Left renal pelvis (tissue), 4 donors: ENCODE results near the gene SCRN3. TPM values are rescaled to one million over a fixed set of nuclear protein-coding genes. Genes with fewer than 3 reads are reported as not detected.
"Not testable (repeated sequence)": the region's sequence is repeated elsewhere in the genome, so short reads cannot be mapped to it uniquely, and the experiment has no call there.

Experiments
- DNase-seq, 4 donors: peaks; one replicate each; pipeline ENCODE4 v3.0.0-alpha.2; 2013; ENCODE audit warnings: low read depth in 4 of 4, low spot score in 3 of 4
- polyA plus RNA-seq, 4 donors: library from polyadenylated mRNA; unstranded; fragments of 120-200 nt; gene quantifications; one replicate each; pipeline ENCODE4 v1.2.1, GENCODE V29; 2013; ENCODE audit not compliant: insufficient read length in 4 of 4

SCRN3 gene
- polyA plus RNA-seq, 4 donors, result 26.8 to 32.8 (median 28.7) TPM

DNA sequence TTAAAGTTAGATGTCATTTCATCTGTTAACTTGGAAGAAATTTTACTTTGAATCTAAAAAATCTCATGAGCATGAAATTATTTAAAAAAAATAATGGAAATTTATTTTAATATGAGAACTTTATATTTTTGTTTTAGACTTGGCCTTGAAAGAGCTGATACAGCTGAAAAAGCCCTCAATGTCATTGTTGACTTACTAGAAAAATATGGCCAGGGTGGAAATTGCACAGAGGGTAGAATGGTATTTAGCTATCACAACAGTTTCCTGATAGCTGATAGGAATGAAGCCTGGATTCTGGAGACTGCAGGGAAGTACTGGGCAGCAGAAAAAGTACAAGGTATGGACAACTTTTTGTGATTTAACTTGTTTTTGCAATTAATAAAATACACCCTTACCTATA lies 5.3 kb downstream of the SCRN3 start:
- DNase-seq, result no peak

DNA sequence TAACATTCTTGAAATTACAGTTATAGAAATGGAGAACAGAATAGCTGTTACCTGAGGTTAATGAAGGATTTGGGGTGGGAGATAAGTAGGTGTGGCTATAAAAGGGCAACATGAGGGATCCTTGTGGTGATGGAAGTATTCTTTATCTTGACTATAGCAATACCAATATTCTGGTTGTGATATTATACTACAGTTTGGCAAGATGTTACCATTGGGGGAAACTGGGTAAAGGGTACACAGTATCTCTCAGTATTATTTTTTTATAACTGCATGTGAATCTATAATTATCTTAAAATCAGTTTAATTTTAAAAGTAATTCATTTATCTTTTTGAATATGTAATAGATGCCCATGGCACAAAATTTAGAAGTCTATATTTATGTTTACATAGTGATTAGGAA lies 8.1 kb downstream of the SCRN3 start:
- no peak for DNase-seq

DNA sequence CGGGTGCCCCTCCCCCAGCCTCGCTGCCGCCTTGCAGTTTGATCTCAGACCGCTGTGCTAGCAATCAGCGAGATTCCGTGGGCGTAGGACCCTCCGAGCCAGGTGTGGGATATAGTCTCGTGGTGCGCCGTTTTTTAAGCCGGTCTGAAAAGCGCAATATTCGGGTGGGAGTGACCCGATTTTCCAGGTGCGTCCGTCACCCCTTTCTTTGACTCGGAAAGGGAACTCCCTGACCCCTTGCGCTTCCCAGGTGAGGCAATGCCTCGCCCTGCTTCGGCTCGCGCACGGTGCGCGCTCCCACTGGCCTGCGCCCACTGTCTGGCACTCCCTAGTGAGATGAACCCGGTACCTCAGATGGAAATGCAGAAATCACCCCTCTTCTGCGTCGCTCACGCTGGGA lies 14.5 kb downstream of the SCRN3 start:
- not testable (repeated sequence) for DNase-seq

DNA sequence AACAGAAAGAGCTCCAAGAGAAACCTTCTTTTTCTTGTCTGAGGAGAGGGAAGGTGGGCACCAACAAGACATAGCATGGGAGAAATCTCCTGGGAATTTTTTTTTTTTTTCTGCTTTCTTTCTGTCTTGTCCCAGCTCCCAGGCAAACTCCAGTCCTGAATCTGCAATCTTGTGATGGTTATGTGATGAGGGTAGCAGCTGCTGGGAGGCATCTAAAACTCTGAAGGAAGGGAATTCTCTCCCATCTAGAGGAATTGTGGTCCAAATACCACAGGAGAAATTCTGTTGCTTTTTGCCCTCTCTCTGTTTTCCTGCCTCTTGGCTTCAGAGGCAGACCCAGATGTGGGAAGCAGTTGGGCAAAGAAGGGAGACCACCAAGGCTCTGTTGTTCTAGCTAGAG lies 16.7 kb downstream of the SCRN3 start:
- no peak for DNase-seq

DNA sequence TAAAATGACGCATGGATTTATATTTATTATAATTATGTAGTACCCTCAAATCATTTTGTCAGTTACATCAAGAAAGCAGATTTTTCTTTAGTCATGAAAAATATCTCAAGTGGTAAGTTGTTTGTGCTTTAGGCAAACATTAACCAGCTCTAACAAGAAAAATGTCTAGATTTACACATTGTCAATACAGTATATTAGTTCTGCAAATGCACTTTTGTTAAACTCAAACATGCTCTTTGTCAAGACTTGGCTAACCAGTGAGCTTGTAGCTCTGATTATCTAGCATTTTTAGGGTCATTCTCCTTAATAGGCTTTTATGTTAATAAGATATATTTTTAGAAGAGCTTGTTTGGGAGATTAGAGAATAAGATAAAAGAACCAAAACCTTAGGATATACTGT lies 32.7 kb downstream of the SCRN3 start:
- DNase-seq, result no peak

DNA sequence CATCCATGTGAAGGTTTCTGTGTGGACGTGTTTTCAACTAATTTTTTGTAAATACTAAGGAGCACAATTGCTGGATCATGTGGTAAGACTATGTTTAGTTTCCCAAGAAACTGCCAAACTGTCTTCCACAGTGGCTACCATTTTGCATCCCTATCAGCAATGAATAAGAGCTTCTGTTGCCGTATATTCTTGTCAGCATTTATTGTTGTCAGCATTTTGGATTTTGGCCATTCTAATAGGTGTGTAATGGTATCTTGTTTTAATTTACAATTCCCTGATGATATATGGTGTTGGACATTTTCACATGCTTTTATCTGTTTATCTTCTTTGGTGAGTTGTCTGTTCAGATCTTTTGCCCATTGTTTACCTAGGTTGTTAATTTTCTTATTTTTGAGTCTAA lies 34.5 kb downstream of the SCRN3 start:
- DNase-seq, result no peak

DNA sequence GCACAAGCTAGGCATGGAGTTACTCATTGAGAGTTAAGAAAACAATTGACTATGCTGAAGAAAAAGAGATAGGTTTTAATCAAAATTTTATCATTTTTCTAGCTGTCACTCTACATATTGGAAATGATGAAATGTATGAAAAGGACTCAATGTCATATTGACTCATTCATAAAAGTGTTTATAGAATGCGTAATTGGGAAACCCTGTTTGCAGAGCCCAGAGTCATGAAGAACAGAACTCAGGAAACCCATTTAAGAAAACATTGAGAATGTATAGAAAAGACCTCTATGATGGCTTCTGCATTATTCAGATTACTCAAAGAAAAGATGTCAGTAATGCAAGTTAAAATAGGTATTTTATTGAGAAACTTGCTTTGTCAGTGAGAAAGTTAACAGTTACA lies 36.4 kb downstream of the SCRN3 start:
- no peak for DNase-seq

DNA sequence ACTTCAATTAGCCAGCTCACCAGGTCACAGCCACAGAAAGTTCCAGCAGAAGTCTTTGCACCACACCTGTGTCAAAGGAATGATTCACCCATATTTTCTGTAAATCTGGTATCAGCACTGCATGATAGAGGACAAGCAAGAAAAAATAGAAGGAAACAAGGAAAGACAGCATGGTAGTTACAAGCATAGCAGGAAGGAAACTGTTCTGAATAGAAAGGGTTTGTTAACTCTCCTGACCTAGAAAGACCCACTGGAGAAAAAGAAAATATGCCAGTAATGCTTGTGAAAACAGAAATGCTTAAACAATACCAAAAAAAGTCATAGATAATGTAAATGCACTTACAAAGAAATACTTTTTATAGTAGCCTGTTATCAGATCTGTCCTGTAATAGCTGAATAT lies 40.8 kb downstream of the SCRN3 start:
- no peak for DNase-seq

DNA sequence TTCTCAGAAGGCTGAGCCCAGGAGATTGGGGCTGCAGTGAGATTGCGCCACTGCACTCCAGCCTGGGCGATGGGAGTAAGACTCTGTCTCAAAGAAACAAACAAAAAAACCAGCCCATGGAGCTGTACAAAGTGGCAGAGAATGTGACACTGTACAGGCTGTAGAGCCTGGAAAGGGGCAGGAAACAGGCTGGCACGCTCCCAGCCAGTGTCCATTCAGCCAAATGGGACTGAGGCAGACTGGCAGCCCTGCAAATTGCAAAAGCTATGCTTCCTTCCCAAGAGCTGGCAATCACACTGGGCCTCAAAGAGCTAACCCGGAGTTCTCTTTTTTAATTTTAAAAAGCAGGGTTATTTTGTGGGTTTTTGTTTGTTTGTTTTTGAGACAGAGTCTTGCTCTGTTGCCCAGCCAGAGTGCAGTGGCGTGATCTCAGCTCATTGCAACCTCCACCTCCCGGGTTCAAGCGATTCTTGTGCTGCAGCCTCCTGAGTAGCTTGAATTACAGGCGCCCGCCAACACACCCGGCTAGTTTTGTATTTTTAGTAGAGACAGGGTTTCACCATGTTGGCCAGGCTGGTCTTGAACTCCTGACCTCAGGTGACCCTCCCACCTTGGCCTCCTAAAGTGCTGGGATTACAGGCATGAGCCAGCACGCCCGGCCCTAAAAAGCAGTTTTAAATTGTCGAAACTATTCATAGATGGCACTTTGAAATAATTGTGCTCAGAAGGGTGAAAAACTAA lies 42.8 kb downstream of the SCRN3 start:
- DNase-seq, result no peak

DNA sequence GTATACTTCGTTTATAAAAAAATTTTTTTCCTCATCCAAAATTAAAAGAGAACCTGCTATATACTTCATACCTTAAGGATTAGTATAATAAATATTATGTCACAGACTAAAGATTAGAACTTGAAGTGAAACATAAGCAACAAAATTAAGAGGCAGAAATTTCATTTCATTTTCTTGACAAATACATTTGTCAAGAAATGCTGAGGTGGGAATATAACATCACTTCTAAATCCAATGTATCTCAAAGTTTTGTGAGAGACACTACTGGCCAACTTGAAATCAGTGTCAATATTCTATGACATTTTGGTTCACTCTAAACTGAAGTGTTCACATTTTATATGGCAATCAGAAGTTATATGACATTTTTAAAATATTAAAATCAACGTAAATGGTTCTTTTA lies 43.8 kb downstream of the SCRN3 start:
- DNase-seq, result no peak

DNA sequence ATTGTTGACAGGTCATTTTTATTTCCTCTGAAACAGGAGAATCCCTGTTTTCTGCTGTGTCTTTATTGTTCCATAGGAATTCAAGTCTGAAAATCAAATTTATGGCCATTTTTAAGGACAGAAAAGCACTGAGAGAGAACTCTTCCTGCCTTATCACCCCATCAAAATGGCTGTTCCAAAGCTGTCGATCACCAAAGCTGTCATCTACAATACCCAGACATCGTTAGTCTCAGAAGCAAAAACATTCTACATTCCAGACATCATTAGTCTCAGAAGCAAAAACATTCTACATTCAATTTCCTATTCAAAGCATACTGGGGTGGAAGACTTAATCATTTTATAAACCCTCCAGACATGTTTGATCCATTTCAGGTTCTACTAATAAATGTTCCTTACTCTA lies 44.4 kb downstream of the SCRN3 start:
- no peak for DNase-seq

DNA sequence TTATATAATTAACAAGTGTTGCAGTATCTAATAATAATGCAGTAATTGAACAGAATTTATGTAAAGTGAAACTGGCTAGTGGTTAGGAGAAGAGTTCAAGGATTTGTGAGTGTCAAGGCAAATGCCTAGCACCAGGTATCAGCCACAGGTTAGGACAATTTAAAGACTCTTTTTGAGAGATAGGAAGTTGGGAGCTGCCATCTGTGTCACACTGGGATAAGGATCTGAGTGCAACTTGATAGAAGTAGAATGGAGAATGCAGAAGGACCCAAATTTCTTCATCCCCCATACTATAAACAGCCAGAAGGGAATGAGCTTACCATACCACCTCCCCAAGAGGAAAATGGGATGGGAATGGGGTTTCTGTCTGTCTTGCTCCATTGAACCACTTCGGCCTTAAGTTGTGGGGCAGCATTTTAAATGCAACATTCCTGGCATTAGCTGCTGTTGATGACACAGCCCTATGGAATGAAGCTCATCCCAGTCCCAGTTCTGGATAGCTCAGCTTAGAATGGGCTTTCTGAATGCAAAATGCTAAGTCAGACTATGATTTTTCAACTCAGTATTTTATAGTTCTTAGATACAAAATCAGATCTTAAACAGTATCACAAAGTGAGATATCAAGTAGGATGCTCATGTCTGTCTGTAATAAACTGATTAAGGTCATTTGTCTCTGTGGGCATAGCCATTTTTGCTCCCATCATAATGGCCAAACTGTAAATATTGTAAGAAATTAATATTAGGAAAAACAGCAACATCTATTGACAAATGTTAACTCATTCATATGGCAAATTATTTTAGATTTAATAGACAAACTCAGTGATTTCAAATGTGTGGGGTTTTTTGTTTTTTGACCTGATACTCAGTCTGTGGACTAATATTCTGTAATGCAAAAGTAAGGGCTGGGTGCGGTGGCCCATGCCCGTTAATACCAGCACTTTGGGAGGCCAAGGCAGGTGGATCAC lies 47.3 kb downstream of the SCRN3 start:
- DNase-seq, result no peak

DNA sequence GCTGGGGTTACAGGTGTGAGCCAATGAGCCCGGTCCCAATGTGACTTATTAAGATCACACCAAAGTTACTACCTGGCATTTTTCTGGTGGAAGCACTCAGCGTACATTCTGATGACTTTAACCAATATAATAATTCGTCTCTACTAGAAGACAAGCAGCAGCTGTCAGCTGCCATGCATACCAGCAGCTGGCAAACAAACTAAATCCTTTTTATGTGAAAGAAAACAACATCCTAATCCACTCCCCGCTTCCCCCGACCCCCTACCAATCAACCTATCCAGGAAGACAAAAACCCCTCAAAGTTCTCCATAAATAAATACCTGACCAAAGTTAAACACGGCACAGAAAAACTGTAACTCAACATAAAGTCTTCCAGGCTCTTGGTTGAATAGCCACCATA lies 49.2 kb downstream of the SCRN3 start:
- DNase-seq, result no peak

DNA sequence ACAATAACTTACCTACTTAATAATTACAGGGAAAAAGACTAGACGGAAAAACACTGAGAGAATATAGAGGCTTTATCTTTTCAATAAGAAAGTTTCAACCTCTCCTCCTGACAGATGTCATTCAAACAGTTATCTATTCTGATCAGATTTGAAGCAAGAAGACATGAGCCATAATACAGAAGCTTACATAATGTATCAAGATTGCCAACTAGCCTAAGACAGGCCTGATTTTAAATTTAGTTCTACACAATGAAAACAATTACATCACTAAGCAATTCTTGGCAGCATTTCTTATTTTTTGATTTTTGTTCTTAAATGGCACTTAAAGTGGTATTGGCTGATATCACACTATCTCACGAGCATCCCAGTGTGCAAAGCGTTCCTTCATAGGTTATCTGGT lies 49.7 kb downstream of the SCRN3 start:
- DNase-seq, result no peak

DNA sequence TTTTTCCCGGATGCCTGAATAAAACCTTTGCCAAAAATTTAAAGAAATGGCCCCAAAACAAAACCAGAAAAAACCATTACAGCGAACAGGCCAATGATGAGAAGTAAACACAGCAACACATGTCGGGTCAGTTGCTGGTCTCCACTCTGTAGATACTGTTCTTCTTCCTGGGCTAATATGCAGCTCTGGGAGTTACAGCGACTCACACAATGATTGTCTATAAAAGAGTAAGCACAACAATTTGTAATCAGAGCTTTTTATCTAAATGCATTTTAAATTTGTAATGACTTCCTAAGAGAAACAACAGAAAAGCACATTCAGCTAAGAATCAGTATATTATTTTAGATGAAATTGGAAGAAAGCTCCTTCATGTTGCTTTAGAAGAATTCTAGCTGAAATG lies 51.0 kb downstream of the SCRN3 start:
- no peak for DNase-seq

DNA sequence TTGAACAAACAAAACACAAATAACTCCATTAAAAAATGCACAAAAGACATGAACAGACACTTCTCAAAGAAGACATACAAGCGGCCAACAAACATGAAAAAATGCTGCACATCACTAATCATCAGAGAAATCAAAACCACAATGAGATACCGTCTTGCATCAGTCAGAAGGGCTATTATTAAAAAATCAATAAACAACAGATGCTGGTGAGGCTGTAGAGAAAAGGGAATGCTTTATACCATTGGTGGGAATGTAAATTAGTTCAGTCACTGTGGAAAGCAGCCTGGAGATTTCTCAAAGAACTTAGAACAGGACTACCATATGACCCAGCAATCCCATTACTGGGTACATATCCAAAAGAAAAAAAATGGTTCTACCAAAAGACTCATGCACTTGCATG lies 53.5 kb downstream of the SCRN3 start:
- DNase-seq, result no peak

DNA sequence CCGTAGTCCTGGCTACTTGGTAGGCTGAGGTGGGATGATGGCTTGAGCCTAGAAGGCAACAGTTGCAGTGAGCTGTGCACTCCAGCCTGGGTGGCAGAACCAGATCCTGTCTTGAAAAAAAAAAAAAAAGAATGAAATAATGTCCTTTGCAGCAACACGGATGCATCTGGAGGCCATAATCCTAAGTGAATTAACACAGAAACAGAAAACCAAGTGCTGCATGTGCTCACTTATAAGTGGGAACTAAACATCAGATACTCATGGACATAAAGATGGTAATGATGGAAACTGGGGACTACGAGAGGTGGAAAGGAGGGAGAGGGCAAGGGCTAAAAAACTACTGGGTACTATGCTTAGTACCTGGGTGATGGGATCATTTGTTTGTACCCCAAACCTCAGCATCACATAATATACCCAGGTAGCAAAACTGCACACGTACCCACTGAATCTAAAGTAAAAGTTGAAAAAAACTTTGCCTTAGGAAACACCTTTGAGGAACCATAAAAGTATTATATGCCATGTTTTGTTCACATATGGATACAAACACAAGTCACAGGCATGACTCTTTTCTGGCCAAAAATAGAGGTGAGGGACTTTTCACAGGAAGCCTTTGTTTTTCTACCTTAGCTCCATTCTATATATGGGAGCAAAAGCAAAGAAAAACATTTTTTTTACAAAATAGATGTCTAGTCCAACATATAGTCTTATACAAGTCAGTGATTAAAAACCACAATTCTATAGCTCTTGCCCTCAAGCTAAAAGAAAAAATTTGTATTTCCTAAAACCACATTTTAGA lies 54.7 kb downstream of the SCRN3 start:
- no peak for DNase-seq

DNA sequence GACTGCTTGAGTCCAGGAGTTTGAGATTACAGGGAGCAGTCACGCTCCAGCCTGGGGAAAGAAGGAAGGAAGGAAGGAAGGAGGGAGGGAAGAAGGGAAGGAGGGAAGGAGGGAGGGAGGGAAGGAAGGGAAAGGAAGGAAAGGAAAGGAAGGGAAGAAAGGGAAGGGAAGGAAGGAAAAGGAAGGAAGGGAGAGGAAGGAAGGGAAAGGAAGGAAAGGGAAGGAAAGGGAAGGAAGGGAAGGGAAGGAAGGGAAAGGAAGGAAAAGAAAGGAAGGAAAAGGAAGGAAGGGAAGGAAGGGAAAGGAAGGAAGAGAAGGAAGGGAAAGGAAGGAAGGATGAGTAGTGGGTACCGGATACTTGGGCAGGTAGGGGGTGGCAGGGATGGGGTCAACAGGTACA lies 59.0 kb downstream of the SCRN3 start:
- DNase-seq, result no peak

DNA sequence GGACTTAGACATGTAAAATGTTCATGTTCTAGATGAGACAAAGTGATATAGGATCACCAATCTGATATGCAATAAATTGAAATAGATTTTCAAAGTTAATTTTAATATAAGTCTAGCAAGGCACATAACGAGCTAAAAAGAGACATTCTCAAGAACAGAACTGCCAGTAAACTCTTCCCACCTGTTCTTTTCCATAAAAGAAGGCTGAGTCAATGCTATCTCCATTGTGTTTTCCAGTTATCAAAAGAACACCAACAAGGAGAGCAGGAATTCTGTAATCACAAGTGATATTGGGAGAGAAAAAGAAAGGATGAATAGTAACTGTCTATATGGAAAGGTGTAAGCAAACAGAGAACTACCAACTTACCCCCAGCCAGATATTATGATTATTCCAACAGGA lies 65.7 kb downstream of the SCRN3 start:
- no peak for DNase-seq

DNA sequence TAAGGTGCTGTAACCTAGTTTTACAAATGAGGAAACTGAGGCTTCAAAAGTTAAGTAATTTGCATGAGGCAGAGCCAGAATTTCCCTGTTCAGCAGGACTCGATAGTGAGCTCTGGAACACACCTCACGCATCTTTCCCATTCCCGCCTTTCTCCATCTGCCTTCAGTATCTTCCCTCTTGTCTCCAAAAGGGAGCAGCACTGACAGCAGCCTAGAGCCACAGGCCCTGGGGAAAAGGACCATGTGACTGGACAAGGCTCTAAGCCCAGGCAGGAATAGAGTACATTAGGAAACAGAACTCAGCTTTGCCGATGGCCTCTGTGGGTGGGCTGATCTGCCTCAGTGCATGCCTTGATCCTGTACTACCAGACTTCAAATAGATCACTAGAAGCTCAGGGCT lies 69.8 kb downstream of the SCRN3 start:
- no peak for DNase-seq

DNA sequence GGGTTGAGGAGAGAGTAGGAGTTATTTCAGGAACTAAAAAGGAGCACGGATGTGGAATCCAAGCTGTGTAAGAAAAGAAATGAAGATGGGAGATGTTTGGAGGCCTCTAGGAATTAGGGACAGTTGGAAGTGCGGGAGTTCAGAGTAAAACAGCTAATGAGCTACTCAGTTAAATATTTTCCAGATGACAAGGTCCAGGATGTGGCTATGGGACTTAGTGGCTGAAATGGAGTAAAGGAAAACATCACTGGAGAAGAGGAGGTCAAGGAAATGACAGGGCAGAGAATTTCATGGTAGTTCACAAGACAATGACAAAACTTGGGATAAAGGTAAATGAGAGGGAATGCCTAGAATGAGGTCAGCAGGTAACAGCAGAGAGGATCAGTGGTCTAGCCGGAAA lies 78.3 kb downstream of the SCRN3 start:
- no peak for DNase-seq
